Measurements from ENCODE around the gene ADIPOR2.
A peak's percentile ranks its signal among the peaks of the same experiment; 100 is the strongest.

GRCh38 chr12:1796515-1797010, 105.7 kb downstream of the ADIPOR2 start:
- TF ChIP-seq BCLAF1 (IDR thresholded peaks at IDR 0.05), result no peak
- no peak for TF ChIP-seq CBFB (IDR thresholded peaks at IDR 0.05; ENCODE audit: low read depth)
- TF ChIP-seq CTCF (IDR thresholded peaks at IDR 0.05 in 2 of 3, conservative IDR thresholded peaks at IDR 0.05 in 1 of 3; ENCODE audit: control insufficient read depth in 2 of 3, extremely low read depth in 1 of 3, insufficient read depth in 1 of 3, low read depth in 3 of 3, low read length in 3 of 3), result no peak
- TF ChIP-seq EP300 (IDR thresholded peaks at IDR 0.05; ENCODE audit: borderline replicate concordance in 1 of 2, control insufficient read depth in 1 of 2, low read depth in 2 of 2, low read length in 2 of 2), result no peak
- TF ChIP-seq PRDM15 (CRISPR knock-in tag; IDR thresholded peaks at IDR 0.05), result no peak
- no peak for TF ChIP-seq USF2 (IDR thresholded peaks at IDR 0.05; ENCODE audit: borderline replicate concordance, low read depth, low read length)
- TF ChIP-seq RB1 (IDR thresholded peaks at IDR 0.05; ENCODE audit: borderline replicate concordance), result no peak
- TF ChIP-seq BCL11A (IDR thresholded peaks at IDR 0.05; ENCODE audit: low read depth, low read length), result no peak
- TF ChIP-seq SREBF1 (IDR thresholded peaks at IDR 0.05; ENCODE audit: low read length), result no peak
- TF ChIP-seq BHLHE40 (IDR thresholded peaks at IDR 0.05; ENCODE audit: borderline replicate concordance in 1 of 2, low read depth in 2 of 2, low read length in 1 of 2), result no peak
- TF ChIP-seq MXI1 (IDR thresholded peaks at IDR 0.05; ENCODE audit: low read depth, low read length), result no peak
- TF ChIP-seq EZH2 (IDR thresholded peaks at IDR 0.05; ENCODE audit: borderline replicate concordance, control insufficient read depth, low read depth, low read length), result no peak
- peak; percentile 30; the same call in 1 of the 2 replicates for TF ChIP-seq POLR2AphosphoS5 (IDR thresholded peaks at IDR 0.05; ENCODE audit: low read length)
- TF ChIP-seq SMAD5 (IDR thresholded peaks at IDR 0.05; ENCODE audit: low read depth), result no peak

Data from GM12878 (cell line).